Keratinocyte (primary cell): Measurements from ENCODE around the gene ARRDC1. TPM values are rescaled to one million over a fixed set of nuclear protein-coding genes. Genes with fewer than 3 reads are reported as not detected.

Experiments used
- DNase-seq: peaks from one replicate; pipeline ENCODE4 v3.0.0-alpha.2; 2011; ENCODE audit warnings: low read depth, missing footprints, low spot score
- FAIRE-seq: peaks from 2 replicates; lab custom pipeline; 2011; peaks lifted over from hg19 to GRCh38; lab: Jason Lieb, UNC
- H2AFZ ChIP-seq: 2 replicates; pipeline ENCODE4 v1.6.0; 2012; ENCODE audit warnings: low read length, control low read depth, inconsistent platforms; ENCODE audit not compliant: control insufficient read depth
- H3K27ac ChIP-seq: 2 replicates; pipeline ENCODE4 v1.5.1; 2011; ENCODE audit warnings: low read length; ENCODE audit not compliant: control insufficient read depth, insufficient read depth
- H3K27me3 ChIP-seq: 3 replicates; pipeline ENCODE4 v1.6.0; 2011; ENCODE audit warnings: low read length; ENCODE audit not compliant: control insufficient read depth, insufficient read depth; ENCODE audit errors: extremely low read depth
- H3K36me3 ChIP-seq, 2 experiments: 2 replicates in 1 of 2; 3 replicates in 1 of 2; pipeline ENCODE4 v1.5.1; 2011; ENCODE audit warnings: low read length in 2 of 2, mild to moderate bottlenecking in 1 of 2; ENCODE audit not compliant: control insufficient read depth in 2 of 2, insufficient read depth in 2 of 2; ENCODE audit errors: extremely low read depth in 1 of 2
- H3K4me1 ChIP-seq: 3 replicates; pipeline ENCODE4 v1.5.1; 2011; ENCODE audit warnings: low read length; ENCODE audit not compliant: control insufficient read depth, insufficient read depth; ENCODE audit errors: extremely low read depth
- H3K4me2 ChIP-seq: 3 replicates; pipeline ENCODE4 v1.6.0; 2011; ENCODE audit warnings: low read depth, low read length; ENCODE audit not compliant: control insufficient read depth, insufficient read depth; ENCODE audit errors: extremely low read depth
- H3K4me3 ChIP-seq, 3 experiments: fragments of 200-600 bp in 1 of 3; sonication (generic) in 1 of 3; 2 replicates in 2 of 3; 3 replicates in 1 of 3; pipeline ENCODE4 v1.5.1; 2011 to 2016; ENCODE audit warnings: low read length in 3 of 3, mild to moderate bottlenecking in 3 of 3, control low read depth in 2 of 3, inconsistent platforms in 1 of 3, low read depth in 1 of 3, mixed read lengths in 1 of 3, mixed run types in 1 of 3, moderate library complexity in 1 of 3; ENCODE audit not compliant: control insufficient read depth in 2 of 3, insufficient read depth in 2 of 3; ENCODE audit errors: extremely low read depth in 1 of 3
- H3K79me2 ChIP-seq: 2 replicates; pipeline ENCODE4 v1.6.0; 2012; ENCODE audit warnings: low read length; ENCODE audit not compliant: control insufficient read depth, insufficient read depth
- H3K9ac ChIP-seq: 3 replicates; pipeline ENCODE4 v1.6.0; 2011; ENCODE audit warnings: low read length; ENCODE audit not compliant: control insufficient read depth, insufficient read depth; ENCODE audit errors: extremely low read depth
- H3K9me1 ChIP-seq: 3 replicates; pipeline ENCODE4 v1.6.0; 2011; ENCODE audit warnings: low read length; ENCODE audit not compliant: control insufficient read depth, insufficient read depth; ENCODE audit errors: extremely low read depth
- H3K9me3 ChIP-seq: 2 replicates; pipeline ENCODE4 v1.5.1; 2012; ENCODE audit warnings: low read depth, low read length; ENCODE audit not compliant: control insufficient read depth
- H4K20me1 ChIP-seq: 3 replicates; pipeline ENCODE4 v1.6.0; 2011; ENCODE audit warnings: low read length; ENCODE audit not compliant: control insufficient read depth, insufficient read depth; ENCODE audit errors: extremely low read depth
- CTCF ChIP-seq, 3 experiments: IDR thresholded peaks in 1 of 3; conservative IDR thresholded peaks in 1 of 3; optimal IDR thresholded peaks in 1 of 3; 2 replicates in 2 of 3; 3 replicates in 1 of 3; pipeline versions ENCODE3 to v1.5.1; 2011; ENCODE audit warnings: low read length in 3 of 3, mild to moderate bottlenecking in 3 of 3, moderate library complexity in 2 of 3, control low read depth in 1 of 3, inconsistent platforms in 1 of 3; ENCODE audit not compliant: insufficient read depth in 2 of 3; ENCODE audit errors: extremely low read depth in 1 of 3
- EZH2 ChIP-seq: IDR thresholded peaks from one replicate; pipeline ENCODE4 v1.6.1; 2012; ENCODE audit warnings: inconsistent platforms, mild to moderate bottlenecking, low read length, moderate library complexity
- dilution Hi-C: fragments of 300-500 bp; cut with MboI; formaldehyde crosslinking; loops from one replicate; pipeline ENCODE4 v1.7.0; 2020; ENCODE audit warnings: low sequenced_read_pairs; ENCODE audit not compliant: extremely low pct_ligation_motif_present
- polyA plus RNA-seq, 5 experiments: library from polyadenylated mRNA; depleted of rRNA in 3 of 5; stranded (reverse) in 3 of 5; stranded (forward) in 1 of 5; unstranded in 1 of 5; fragments of >200 nt; gene quantifications; 1 replicate in 1 of 5; 2 replicates in 3 of 5; 3 replicates in 1 of 5; pipeline versions ENCODE4 v1.2.1 to v1.2.3, GENCODE V29; 2011 to 2012; ENCODE audit warnings: missing spikeins in 2 of 5, low read depth in 1 of 5, low replicate concordance in 1 of 5

The ARRDC1 gene
- polyA plus RNA-seq, 1 donor (not counting 4 experiments of a cell fraction or from before 2014, with no cell fraction given): 94.7 TPM

- dilution Hi-C loops: no loop called here
- peaks cover 2% of the 10 kb centered on the region for H3K9me1 ChIP-seq
- H3K27ac ChIP-seq: no peak overlapping the region
- H4K20me1 ChIP-seq: peaks cover 8% of the 10 kb centered on the region
- no peaks in the 10 kb centered on the region for H3K4me1 ChIP-seq
- no peak overlapping the region for H3K4me3 ChIP-seq
- FAIRE-seq (no peak), DNase-seq (no peak)
- peaks cover 90% of the 10 kb centered on the region for H3K79me2 ChIP-seq
- H3K36me3 ChIP-seq: peaks cover 10 to 18% of the 10 kb centered on the region in 2 experiments
- H3K4me2 ChIP-seq: no peak overlapping the region
- no peak for TF ChIP-seq EZH2
- no peak for TF ChIP-seq CTCF (optimal IDR thresholded peaks at IDR 0.05 in 1 of 3, IDR thresholded peaks at IDR 0.05 in 1 of 3, conservative IDR thresholded peaks at IDR 0.05 in 1 of 3; ENCODE audit: extremely low read depth in 1 of 3, insufficient read depth in 2 of 3, low read length in 3 of 3)
- no peaks in the 10 kb centered on the region for H3K9me3 ChIP-seq
- no peaks in the 10 kb centered on the region for H3K27me3 ChIP-seq
- no peak overlapping the region for H2AFZ ChIP-seq
- no peak overlapping the region for H3K9ac ChIP-seq
Measured at GRCh38 chr9:137647096-137647714, 41.7 kb downstream of the ARRDC1 start.

GRCh38 chr9:137648396-137648795 lies 42.9 kb downstream of the ARRDC1 start:
- dilution Hi-C loops: no loop called here
- peaks cover 10 to 19% of the 10 kb centered on the region in 2 experiments for H3K36me3 ChIP-seq
- TF ChIP-seq EZH2 (no peak), CTCF (optimal IDR thresholded peaks at IDR 0.05 in 1 of 3, IDR thresholded peaks at IDR 0.05 in 1 of 3, conservative IDR thresholded peaks at IDR 0.05 in 1 of 3; ENCODE audit: extremely low read depth in 1 of 3, insufficient read depth in 2 of 3, low read length in 3 of 3) (no peak)
- no peaks in the 10 kb centered on the region for H3K27me3 ChIP-seq
- FAIRE-seq (no peak), DNase-seq (no peak)
- H3K9me1 ChIP-seq: peaks cover 2% of the 10 kb centered on the region
- peaks cover 8% of the 10 kb centered on the region for H4K20me1 ChIP-seq
- H3K9ac ChIP-seq: no peak overlapping the region
- no peak overlapping the region for H3K4me2 ChIP-seq
- no peak overlapping the region for H2AFZ ChIP-seq
- H3K4me1 ChIP-seq: no peaks in the 10 kb centered on the region
- no peaks in the 10 kb centered on the region for H3K9me3 ChIP-seq
- H3K27ac ChIP-seq: no peak overlapping the region
- peaks cover 87% of the 10 kb centered on the region for H3K79me2 ChIP-seq
- no peak overlapping the region for H3K4me3 ChIP-seq
